HCT116 (cell line): ENCODE measurements around the gene C8A.

Experiments used
- POLR2A ChIP-seq: IDR thresholded peaks from 2 replicates; pipeline ENCODE4 v1.7.0; 2011; ENCODE audit warnings: borderline replicate concordance; ENCODE audit not compliant: insufficient read depth, insufficient read length; ENCODE audit errors: extremely low read depth
- TF ChIP-seq, protein P1 (sequence below), 3 experiments: fragments of 200-600 bp in 1 of 3; sonication (generic) in 1 of 3; IDR thresholded peaks in 2 of 3; conservative IDR thresholded peaks in 1 of 3; 2 replicates each; pipeline ENCODE4 v1.5.1; 2012 to 2017; ENCODE audit warnings: low read depth in 2 of 3, low read length in 2 of 3, antibody characterized with exemption in 1 of 3, borderline replicate concordance in 1 of 3, control low read depth in 1 of 3, mild to moderate bottlenecking in 1 of 3, mixed read lengths in 1 of 3, mixed run types in 1 of 3, moderate library complexity in 1 of 3; ENCODE audit not compliant: insufficient read depth in 1 of 3

DNA sequence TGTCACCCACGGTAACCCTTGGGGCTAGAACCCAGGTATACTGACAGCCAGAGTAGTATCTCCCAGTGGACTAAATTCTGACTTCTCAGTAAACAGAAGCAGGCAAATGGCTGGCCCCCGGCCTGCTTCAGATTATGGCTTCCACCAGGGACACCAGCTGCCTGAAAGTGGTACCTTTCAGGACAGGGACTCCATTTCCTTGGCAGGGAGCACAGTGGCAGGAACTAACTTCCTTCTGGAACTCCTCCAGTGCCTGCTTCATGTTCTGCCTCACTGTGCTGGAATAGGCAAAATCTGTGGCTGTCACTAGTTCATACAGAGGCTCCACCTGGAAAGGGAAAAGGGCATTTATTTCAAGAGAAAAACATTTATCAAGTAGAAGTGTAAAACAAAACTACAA is 78.6 kb downstream of the C8A start:
- TF ChIP-seq, protein P1, sequence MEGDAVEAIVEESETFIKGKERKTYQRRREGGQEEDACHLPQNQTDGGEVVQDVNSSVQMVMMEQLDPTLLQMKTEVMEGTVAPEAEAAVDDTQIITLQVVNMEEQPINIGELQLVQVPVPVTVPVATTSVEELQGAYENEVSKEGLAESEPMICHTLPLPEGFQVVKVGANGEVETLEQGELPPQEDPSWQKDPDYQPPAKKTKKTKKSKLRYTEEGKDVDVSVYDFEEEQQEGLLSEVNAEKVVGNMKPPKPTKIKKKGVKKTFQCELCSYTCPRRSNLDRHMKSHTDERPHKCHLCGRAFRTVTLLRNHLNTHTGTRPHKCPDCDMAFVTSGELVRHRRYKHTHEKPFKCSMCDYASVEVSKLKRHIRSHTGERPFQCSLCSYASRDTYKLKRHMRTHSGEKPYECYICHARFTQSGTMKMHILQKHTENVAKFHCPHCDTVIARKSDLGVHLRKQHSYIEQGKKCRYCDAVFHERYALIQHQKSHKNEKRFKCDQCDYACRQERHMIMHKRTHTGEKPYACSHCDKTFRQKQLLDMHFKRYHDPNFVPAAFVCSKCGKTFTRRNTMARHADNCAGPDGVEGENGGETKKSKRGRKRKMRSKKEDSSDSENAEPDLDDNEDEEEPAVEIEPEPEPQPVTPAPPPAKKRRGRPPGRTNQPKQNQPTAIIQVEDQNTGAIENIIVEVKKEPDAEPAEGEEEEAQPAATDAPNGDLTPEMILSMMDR (IDR thresholded peaks at IDR 0.05 in 2 of 3, conservative IDR thresholded peaks at IDR 0.05 in 1 of 3; ENCODE audit: borderline replicate concordance in 1 of 3, insufficient read depth in 1 of 3, low read depth in 2 of 3, low read length in 2 of 3) = no peak
- no peak for TF ChIP-seq POLR2A
